ENCODE results near the gene DUS1L.

Gene DUS1L

GRCh38 chr17:82092628-82092994 is 27.0 kb upstream of the DUS1L start:
- no peak overlapping the region for H3K14ac ChIP-seq (ENCODE audit: low read length)
- H2AFZ ChIP-seq (ENCODE audit: insufficient read depth, low read length, poor library complexity) = no peak overlapping the region
- H3K23ac ChIP-seq (ENCODE audit: low read length) = no peak overlapping the region
- H2BK12ac ChIP-seq (ENCODE audit: low read length) = no peak overlapping the region
- H4K91ac ChIP-seq (ENCODE audit: low read depth, low read length) = no peak overlapping the region
- no peak overlapping the region for H3K4ac ChIP-seq (ENCODE audit: low read depth, low read length)
- peaks cover 84% of the 10 kb centered on the region in 2 experiments for H3K36me3 ChIP-seq (ENCODE audit: control insufficient read depth in 1 of 2, insufficient read depth in 2 of 2, low read length in 2 of 2)
- H3K79me1 ChIP-seq (ENCODE audit: low read length) = peaks cover 10% of the 10 kb centered on the region
- H4K12ac ChIP-seq (ENCODE audit: low read depth, low read length) = no peak overlapping the region
- H2BK120ac ChIP-seq (ENCODE audit: insufficient read depth, low read length, poor library complexity) = no peak overlapping the region
- H2AK5ac ChIP-seq (ENCODE audit: low read length) = no peak overlapping the region
- H3K4me3 ChIP-seq (ENCODE audit: low read depth, low read length) = no peak overlapping the region
- H3K79me2 ChIP-seq (ENCODE audit: control insufficient read depth, insufficient read depth, low read length, poor library complexity) = peaks cover 20% of the 10 kb centered on the region
- H3K9ac ChIP-seq (ENCODE audit: low read length) = no peak overlapping the region
- H4K8ac ChIP-seq (ENCODE audit: low read depth, low read length) = no peak overlapping the region
- peaks cover 15 to 20% of the 10 kb centered on the region in 2 experiments for H3K4me1 ChIP-seq (ENCODE audit: control insufficient read depth in 1 of 2, insufficient read depth in 2 of 2, low read length in 2 of 2)
- H3K27ac ChIP-seq (ENCODE audit: low read depth, low read length) = no peak overlapping the region
- no peak for DNase-seq
- H3K18ac ChIP-seq (ENCODE audit: low read length) = no peak overlapping the region
- no peaks in the 10 kb centered on the region for H3K27me3 ChIP-seq (ENCODE audit: insufficient read depth, low read length)
- no CpG with 5 or more reads among the region's 20 CpGs for WGBS (ENCODE audit: extremely low coverage, insufficient coverage, insufficient read length)
- H2BK5ac ChIP-seq (ENCODE audit: low read depth, low read length, poor library complexity) = no peak overlapping the region
- H3K9me3 ChIP-seq (ENCODE audit: insufficient read depth, low read depth, low read length) = peaks cover 5% of the 10 kb centered on the region
- H3K4me2 ChIP-seq (ENCODE audit: low read length) = no peak overlapping the region

- no peaks in the 10 kb centered on the region for H3K27me3 ChIP-seq (ENCODE audit: insufficient read depth, low read length)
- H3K36me3 ChIP-seq (ENCODE audit: control insufficient read depth in 1 of 2, insufficient read depth in 2 of 2, low read length in 2 of 2) = peaks cover 89% of the 10 kb centered on the region in 2 experiments
- H3K79me1 ChIP-seq (ENCODE audit: low read length) = peaks cover 5% of the 10 kb centered on the region
- H3K18ac ChIP-seq (ENCODE audit: low read length) = no peak overlapping the region
- peaks cover 7% of the 10 kb centered on the region for H3K9me3 ChIP-seq (ENCODE audit: insufficient read depth, low read depth, low read length)
- H4K12ac ChIP-seq (ENCODE audit: low read depth, low read length) = no peak overlapping the region
- H2AFZ ChIP-seq (ENCODE audit: insufficient read depth, low read length, poor library complexity) = no peak overlapping the region
- peaks cover 16% of the 10 kb centered on the region for H3K79me2 ChIP-seq (ENCODE audit: control insufficient read depth, insufficient read depth, low read length, poor library complexity)
- no peak overlapping the region for H3K23ac ChIP-seq (ENCODE audit: low read length)
- no peak overlapping the region for H3K4me3 ChIP-seq (ENCODE audit: low read depth, low read length)
- DNase-seq = no peak
- H3K4me2 ChIP-seq (ENCODE audit: low read length) = no peak overlapping the region
- H2BK120ac ChIP-seq (ENCODE audit: insufficient read depth, low read length, poor library complexity) = no peak overlapping the region
- no peak overlapping the region for H2BK5ac ChIP-seq (ENCODE audit: low read depth, low read length, poor library complexity)
- H3K27ac ChIP-seq (ENCODE audit: low read depth, low read length) = no peak overlapping the region
- H3K9ac ChIP-seq (ENCODE audit: low read length) = no peak overlapping the region
- peaks cover 15 to 17% of the 10 kb centered on the region in 2 experiments for H3K4me1 ChIP-seq (ENCODE audit: control insufficient read depth in 1 of 2, insufficient read depth in 2 of 2, low read length in 2 of 2)
- no peak overlapping the region for H4K8ac ChIP-seq (ENCODE audit: low read depth, low read length)
- H2AK5ac ChIP-seq (ENCODE audit: low read length) = no peak overlapping the region
- no CpG with 5 or more reads among the region's 23 CpGs for WGBS (ENCODE audit: extremely low coverage, insufficient coverage, insufficient read length)
- no peak overlapping the region for H2BK12ac ChIP-seq (ENCODE audit: low read length)
- H3K4ac ChIP-seq (ENCODE audit: low read depth, low read length) = no peak overlapping the region
- H4K91ac ChIP-seq (ENCODE audit: low read depth, low read length) = no peak overlapping the region
- H3K14ac ChIP-seq (ENCODE audit: low read length) = no peak overlapping the region
Measured at GRCh38 chr17:82092094-82092586, 26.5 kb upstream of the DUS1L start.

GRCh38 chr17:82091264-82092066 is 25.9 kb upstream of the DUS1L start:
- Histone ChIP-seq H3K79me1 (ENCODE audit: low read length) (no peaks in the 10 kb centered on the region), H4K8ac (ENCODE audit: low read depth, low read length) (no peak overlapping the region), H3K18ac (ENCODE audit: low read length) (no peak overlapping the region), H3K4me3 (ENCODE audit: low read depth, low read length) (no peak overlapping the region), H2BK120ac (ENCODE audit: insufficient read depth, low read length, poor library complexity) (no peak overlapping the region), H3K36me3 (ENCODE audit: control insufficient read depth in 1 of 2, insufficient read depth in 2 of 2, low read length in 2 of 2) (peaks cover 95% of the 10 kb centered on the region in 2 experiments), H3K14ac (ENCODE audit: low read length) (no peak overlapping the region), H3K79me2 (ENCODE audit: control insufficient read depth, insufficient read depth, low read length, poor library complexity) (peaks cover 9% of the 10 kb centered on the region), H3K9ac (ENCODE audit: low read length) (no peak overlapping the region), H3K23ac (ENCODE audit: low read length) (no peak overlapping the region), H3K4ac (ENCODE audit: low read depth, low read length) (no peak overlapping the region), H4K12ac (ENCODE audit: low read depth, low read length) (no peak overlapping the region), H2AK5ac (ENCODE audit: low read length) (no peak overlapping the region), H3K9me3 (ENCODE audit: insufficient read depth, low read depth, low read length) (peaks cover 7% of the 10 kb centered on the region), H2AFZ (ENCODE audit: insufficient read depth, low read length, poor library complexity) (no peak overlapping the region), H2BK12ac (ENCODE audit: low read length) (no peak overlapping the region), H3K4me2 (ENCODE audit: low read length) (no peak overlapping the region), H3K27ac (ENCODE audit: low read depth, low read length) (no peak overlapping the region), H2BK5ac (ENCODE audit: low read depth, low read length, poor library complexity) (no peak overlapping the region), H4K91ac (ENCODE audit: low read depth, low read length) (no peak overlapping the region), H3K27me3 (ENCODE audit: insufficient read depth, low read length) (no peaks in the 10 kb centered on the region), H3K4me1 (ENCODE audit: control insufficient read depth in 1 of 2, insufficient read depth in 2 of 2, low read length in 2 of 2) (peaks cover 8 to 10% of the 10 kb centered on the region in 2 experiments)
- DNase-seq = no peak
- no CpG with 5 or more reads among the region's 37 CpGs for WGBS (ENCODE audit: extremely low coverage, insufficient coverage, insufficient read length)

- Histone ChIP-seq H4K91ac (ENCODE audit: low read depth, low read length) (no peak overlapping the region), H3K18ac (ENCODE audit: low read length) (peak overlapping the region; percentile 15), H2BK120ac (ENCODE audit: insufficient read depth, low read length, poor library complexity) (no peak overlapping the region), H3K79me1 (ENCODE audit: low read length) (no peaks in the 10 kb centered on the region), H3K27me3 (ENCODE audit: insufficient read depth, low read length) (no peaks in the 10 kb centered on the region), H3K4ac (ENCODE audit: low read depth, low read length) (no peak overlapping the region), H3K36me3 (ENCODE audit: control insufficient read depth in 1 of 2, insufficient read depth in 2 of 2, low read length in 2 of 2) (peaks cover 95% of the 10 kb centered on the region in 2 experiments), H3K23ac (ENCODE audit: low read length) (no peak overlapping the region), H4K8ac (ENCODE audit: low read depth, low read length) (no peak overlapping the region), H2AFZ (ENCODE audit: insufficient read depth, low read length, poor library complexity) (no peak overlapping the region), H3K79me2 (ENCODE audit: control insufficient read depth, insufficient read depth, low read length, poor library complexity) (peaks cover 3% of the 10 kb centered on the region), H3K4me2 (ENCODE audit: low read length) (no peak overlapping the region), H3K9ac (ENCODE audit: low read length) (no peak overlapping the region), H3K27ac (ENCODE audit: low read depth, low read length) (no peak overlapping the region), H4K12ac (ENCODE audit: low read depth, low read length) (no peak overlapping the region), H3K4me1 (ENCODE audit: control insufficient read depth in 1 of 2, insufficient read depth in 2 of 2, low read length in 2 of 2) (peaks cover under 1 to 3% of the 10 kb centered on the region in 2 experiments), H2BK5ac (ENCODE audit: low read depth, low read length, poor library complexity) (no peak overlapping the region), H3K4me3 (ENCODE audit: low read depth, low read length) (no peak overlapping the region), H3K14ac (ENCODE audit: low read length) (no peak overlapping the region), H2AK5ac (ENCODE audit: low read length) (no peak overlapping the region), H3K9me3 (ENCODE audit: insufficient read depth, low read depth, low read length) (peaks cover 11% of the 10 kb centered on the region), H2BK12ac (ENCODE audit: low read length) (no peak overlapping the region)
- no peak for DNase-seq
- no CpG with 5 or more reads among the region's 29 CpGs for WGBS (ENCODE audit: extremely low coverage, insufficient coverage, insufficient read length)
Measured at GRCh38 chr17:82090549-82091263, 25.1 kb upstream of the DUS1L start.
